ENCODE data around the gene ZNF613.
A peak's percentile ranks its signal among the peaks of the same experiment; 100 is the strongest.
"Not testable (repeated sequence)": the region's sequence is repeated elsewhere in the genome, so short reads cannot be mapped to it uniquely, and the experiment has no call there.

The ZNF613 gene

GRCh38 chr19:51926784-51927741, at the start of gene ZNF613:
ZNF613 (plus strand) TSS chr19:51927472; CDS start chr19:51936221, 8,749 bp downstream.
- peak; percentile 91 for DNase-seq (ENCODE audit: low read depth)

DNA sequence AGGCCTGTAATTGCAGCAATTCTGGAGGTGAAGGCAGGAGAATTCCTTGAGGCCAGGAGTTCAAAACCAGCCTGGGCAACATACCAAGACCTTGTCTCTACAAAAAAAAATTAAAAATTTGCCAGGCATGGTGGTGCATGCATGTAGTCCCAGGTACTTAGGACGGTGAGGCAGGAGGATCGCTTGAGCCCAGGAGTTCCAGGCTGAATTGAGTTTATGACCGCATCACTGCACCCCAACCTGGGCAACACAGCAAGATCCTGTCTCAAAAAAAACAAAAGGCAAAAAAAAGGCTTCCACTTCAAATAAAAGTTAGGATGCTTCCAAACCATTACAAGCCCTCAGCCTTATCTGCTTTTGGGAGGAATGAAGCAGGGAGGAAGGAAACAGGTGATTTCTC, 44.8 kb upstream of the ZNF613 start:
- no peak for DNase-seq (ENCODE audit: low read depth)

GRCh38 chr19:51884713-51885112, 42.6 kb upstream of the ZNF613 start:
- no peak for DNase-seq (ENCODE audit: low read depth)

DNA sequence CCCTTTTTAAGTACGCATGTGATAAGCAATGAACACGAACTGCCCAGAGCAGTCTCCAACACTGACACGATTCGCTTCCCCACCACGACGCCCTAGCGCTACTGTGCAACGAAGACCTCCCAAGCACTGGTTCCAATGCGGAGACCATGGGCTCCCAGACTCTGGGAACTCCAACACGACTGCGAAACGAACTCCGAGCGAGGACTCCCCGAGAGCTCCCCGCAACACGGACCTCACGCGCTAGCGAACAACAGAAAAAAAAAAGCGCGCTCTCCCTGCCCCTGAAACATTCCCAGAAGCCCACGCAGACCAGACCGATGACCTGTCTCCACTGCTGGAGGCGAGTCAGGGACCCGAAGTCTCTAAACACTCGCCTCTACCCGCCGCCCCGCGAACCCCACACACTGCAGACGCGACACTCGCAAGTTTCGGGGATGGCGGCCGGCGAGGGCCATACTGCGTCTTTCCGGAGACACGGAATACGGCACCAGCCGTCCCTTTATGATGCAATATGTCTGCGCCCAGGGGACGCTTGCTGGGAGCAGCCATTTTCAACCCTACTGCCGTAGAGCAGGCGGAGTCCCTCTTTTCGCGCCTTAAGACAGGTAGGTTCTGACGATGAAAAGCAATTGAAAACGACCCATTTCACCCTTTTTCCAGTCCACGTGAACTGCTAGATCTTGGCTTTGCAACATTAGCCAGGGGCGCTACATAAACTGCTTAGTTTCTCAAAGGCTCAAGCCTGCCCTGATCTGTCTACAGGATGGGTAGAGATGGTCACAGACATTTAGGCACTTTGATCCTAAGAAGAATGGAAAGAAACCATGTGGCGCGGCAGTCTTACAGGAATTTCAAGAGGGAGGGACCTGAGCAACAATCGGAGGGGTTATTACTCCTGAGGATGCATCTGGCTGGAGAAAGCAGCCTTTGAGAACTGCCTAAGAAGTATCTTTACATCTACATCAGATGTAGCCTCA, 39.5 kb upstream of the ZNF613 start, which contains the start of gene ZNF577:
ZNF577 (minus strand) TSS at position 430 of the 977 bp plus-strand sequence. CDS start 7,569 bp downstream, outside the sequence.
- peak; percentile 84 for DNase-seq (ENCODE audit: low read depth)

DNA sequence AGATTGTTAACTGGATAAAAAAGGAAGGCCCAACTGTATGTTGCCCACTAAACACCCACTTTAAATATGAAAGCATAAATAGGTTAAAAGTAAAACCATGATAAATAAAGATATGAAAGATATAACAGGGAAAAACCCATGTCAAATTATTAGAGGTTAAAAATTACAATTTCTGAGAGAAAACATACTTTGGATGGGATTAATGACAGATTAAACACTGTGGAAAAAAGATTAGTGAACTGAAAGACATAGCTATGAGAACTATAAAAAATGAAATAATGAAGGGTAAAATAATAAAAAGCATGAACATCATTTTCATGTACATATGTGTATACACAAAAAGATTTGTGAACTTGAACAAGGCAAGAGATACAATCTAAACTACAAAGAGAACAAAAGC, 37.3 kb upstream of the ZNF613 start:
- no peak for DNase-seq (ENCODE audit: low read depth)

DNA sequence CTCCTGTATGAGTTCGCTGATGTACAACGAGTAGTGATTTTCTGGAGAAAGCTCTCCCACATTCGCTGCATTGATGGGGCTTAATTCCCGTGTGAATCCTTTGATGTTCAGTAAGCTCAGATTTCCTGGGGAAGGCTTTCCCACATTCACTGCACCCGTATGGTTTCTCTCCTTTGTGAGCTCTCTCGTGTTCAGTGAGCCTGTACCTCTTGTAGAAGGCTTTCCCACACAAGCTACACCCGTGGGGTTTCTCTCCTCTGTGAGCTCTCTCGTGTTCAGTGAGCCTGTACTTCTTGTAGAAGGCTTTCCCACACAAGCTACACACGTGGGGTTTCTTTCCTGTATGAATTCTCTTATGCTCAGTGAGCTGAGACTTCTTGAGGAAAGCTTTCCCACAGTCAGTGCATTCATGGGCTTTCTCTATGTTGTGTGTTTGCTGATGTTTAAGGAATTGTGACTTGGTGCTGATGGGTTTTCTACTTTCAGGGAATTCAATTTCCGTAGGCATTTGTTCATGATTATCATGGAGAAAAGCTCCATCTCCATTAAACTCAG, 36.0 kb upstream of the ZNF613 start:
- no peak for DNase-seq (ENCODE audit: low read depth)

GRCh38 chr19:51901860-51902259, 25.4 kb upstream of the ZNF613 start:
- DNase-seq (ENCODE audit: low read depth), result no peak

DNA sequence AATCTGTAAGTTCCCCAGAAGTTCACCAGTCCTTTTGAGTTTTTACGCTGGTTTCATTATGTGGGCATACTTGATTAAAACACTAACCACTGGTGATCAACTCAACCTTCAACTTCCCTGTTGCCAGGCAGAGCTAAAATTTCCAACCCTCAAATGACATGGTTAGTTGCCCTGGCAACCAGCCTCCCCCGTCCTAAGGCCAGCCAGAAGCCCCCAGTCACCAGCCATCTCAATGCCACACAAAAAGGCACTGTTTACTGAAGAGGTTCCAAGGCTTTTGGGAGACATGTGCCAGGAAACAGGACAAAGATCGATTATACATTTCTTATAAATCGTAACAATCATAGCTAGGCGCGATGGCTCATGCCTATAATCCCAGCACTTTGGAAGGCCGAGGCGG, 24.1 kb upstream of the ZNF613 start:
- DNase-seq (ENCODE audit: low read depth), result no peak

GRCh38 chr19:51904331-51905165, 22.7 kb upstream of the ZNF613 start, which contains the start of gene ZNF649:
ZNF649 (minus strand) TSS chr19:51905017; CDS start chr19:51900107, 4,910 bp downstream.
- peak; percentile 85 for DNase-seq (ENCODE audit: low read depth)

- no peak for DNase-seq (ENCODE audit: low read depth)
These were observed 22.1 kb upstream of the ZNF613 start for GRCh38 chr19:51905206-51905605.

DNA sequence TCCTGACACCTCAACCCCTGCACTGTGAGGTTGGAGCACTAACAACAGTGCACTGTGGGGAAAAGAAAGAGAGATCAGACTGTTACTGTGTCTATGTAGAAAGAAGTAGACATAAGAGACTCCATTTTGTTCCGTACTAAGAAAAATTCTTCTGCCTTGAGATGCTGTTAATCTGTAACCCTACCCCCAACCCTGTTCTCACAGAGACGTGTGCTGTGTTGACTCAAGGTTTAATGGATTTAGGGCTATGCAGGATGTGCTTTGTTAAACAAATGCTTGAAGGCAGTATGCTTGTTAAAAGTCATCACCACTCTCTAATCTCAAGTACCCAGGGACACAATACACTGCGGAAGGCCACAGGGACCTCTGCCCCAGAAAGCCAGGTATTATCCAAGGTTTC, 21.6 kb upstream of the ZNF613 start:
- DNase-seq (ENCODE audit: low read depth), result not testable (repeated sequence)

DNA sequence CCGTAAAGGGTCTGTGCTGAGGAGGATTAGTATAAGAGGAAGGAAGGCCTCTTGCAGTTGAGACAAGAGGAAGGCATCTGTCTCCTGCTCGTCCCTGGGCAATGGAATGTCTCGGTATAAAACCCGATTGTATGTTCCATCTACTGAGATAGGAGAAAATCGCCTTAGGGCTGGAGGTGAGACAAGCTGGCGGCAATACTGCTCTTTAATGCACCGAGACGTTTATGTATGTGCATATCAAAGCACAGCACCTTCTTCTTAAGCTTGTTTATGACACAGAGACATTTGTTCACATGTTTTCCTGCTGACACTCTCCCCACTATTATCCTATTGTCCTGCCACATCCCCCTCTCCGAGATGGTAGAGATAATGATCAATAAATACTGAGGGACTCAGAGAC, 21.2 kb upstream of the ZNF613 start:
- not testable (repeated sequence) for DNase-seq (ENCODE audit: low read depth)

GRCh38 chr19:51907981-51908380, 19.3 kb upstream of the ZNF613 start:
- not testable (repeated sequence) for DNase-seq (ENCODE audit: low read depth)

DNA sequence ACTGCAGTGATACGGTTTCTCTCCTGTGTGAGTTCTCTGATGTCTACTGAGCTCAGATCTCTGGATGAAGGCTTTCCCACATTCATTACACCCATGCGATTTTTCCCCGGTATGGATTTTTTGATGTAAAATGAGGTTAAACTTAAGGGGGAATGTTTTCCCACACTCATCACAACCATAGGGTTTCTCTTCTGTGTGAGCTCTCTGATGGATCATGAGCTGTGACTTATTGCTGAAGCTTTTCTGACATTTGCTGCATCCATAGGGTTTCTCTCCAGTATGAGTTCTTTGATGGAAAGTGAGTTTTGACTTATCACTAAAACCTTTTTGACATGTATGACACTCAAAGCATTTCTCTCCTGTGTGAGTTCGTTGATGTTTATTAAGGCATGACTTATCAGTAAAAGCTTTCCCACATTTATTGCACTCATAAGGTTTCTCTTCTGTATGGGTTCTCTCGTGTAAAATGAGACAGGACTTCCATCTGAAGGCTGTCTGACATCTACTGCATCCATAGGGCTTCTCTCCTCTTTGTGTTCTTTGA, 11.9 kb upstream of the ZNF613 start:
- DNase-seq (ENCODE audit: low read depth), result no peak

GRCh38 chr19:51916167-51916566, 11.1 kb upstream of the ZNF613 start:
- DNase-seq (ENCODE audit: low read depth), result no peak

- DNase-seq (ENCODE audit: low read depth), result no peak
These were observed 7.7 kb upstream of the ZNF613 start for GRCh38 chr19:51919606-51920005.

DNA sequence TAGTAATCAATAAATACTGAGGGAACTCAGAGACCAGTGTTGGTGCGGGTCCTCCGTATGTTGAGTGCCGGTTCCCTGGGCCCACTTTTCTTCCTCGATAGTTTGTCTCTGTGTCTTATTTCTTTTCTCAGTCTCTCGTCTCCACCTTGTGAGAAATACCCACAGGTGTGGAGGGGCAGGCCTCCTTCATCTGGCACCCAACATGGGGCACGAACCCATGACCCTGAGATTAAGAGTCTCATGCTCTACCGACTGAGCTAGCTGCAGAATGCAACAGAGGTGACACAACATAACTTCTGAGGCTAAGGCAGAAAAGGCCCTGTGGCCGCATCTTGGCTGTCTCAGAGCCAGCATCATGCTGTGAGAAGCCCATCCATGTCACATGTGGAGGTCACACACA, 5.3 kb upstream of the ZNF613 start:
- DNase-seq (ENCODE audit: low read depth), result no peak

DNA sequence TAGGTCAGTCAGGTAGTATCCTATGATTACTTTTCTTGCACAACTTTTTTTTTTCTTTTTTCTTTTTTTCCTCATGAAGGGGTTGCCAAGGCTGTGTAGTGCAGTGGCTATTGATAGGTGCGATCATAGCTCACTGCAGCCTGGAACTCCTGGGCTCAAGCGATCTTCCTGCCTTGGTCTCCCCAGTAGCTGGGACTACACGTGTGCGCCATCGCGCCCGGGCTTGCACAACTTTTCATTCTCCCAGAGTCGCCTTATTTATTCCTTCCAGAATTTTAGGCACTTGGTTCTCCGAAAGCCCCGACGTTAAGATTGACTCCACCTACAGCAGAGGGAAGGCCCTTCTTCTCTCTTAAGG, 867 bp upstream of the ZNF613 start:
- no peak for DNase-seq (ENCODE audit: low read depth)

DNA sequence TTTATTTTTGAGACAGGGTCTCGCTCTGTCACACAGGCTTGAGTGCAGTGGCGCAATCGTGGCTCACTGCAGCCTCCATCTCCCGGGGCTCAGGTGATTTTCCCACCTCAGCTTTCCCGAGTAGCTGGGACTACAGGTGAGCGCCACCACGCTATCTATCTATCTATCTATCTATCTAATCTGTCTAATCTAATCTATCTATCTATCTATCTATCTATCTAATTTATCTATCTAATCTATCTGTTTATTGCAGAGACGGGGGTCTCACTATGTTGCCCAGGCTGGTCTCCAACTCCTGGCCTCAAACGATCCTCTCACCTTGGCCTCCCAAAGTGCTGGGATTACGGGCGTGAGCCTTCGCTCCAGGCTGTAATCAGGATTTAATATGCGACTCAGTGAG, 587 bp downstream of the ZNF613 start:
- DNase-seq (ENCODE audit: low read depth), result no peak

GRCh38 chr19:51931921-51932320, 4.6 kb downstream of the ZNF613 start:
- no peak for DNase-seq (ENCODE audit: low read depth)

DNA sequence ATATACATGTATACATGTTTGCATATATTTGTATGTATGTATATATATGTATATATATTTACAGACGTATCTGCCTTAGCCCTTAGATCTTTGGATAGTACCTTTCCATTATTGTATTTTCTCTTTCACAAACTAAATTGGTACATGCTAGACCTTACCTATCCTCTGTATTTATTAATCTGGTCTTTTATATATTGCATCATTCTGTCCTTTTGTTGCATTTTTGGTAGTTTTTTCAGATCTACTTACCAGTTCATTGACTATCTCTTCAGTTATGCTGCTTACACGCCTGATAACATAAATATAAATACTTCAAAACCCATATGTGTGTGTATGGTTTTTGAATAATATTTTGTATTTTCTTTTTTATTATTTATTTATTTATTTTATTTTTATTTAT, 11.7 kb downstream of the ZNF613 start:
- DNase-seq (ENCODE audit: low read depth), result no peak
